Memory B cell (primary cell): ENCODE measurements around the gene SLC9A6.

Source experiments
- ATAC-seq: fragments of 150-1000 bp; cut with Tn5 transposase; 2 replicates; pipeline ENCODE4 v1.10.0; 2021; ENCODE audit warnings: low read depth, mild to moderate bottlenecking, moderate library complexity
- DNase-seq, 2 donors: peaks; one replicate each; pipeline ENCODE4 v3.0.0; 2022; ENCODE audit warnings: low spot score in 2 of 2
- H3K27ac Mint-ChIP-seq: one replicate; pipeline ENCODE4 v1.8.0; 2022; ENCODE audit warnings: mild to moderate bottlenecking, moderate library complexity, mixed read lengths
- H3K27me3 Mint-ChIP-seq: one replicate; pipeline ENCODE4 v1.8.0; 2022; ENCODE audit warnings: mixed read lengths
- H3K36me3 Mint-ChIP-seq: one replicate; pipeline ENCODE4 v1.8.0; 2022; ENCODE audit warnings: mild to moderate bottlenecking, mixed read lengths
- H3K4me1 Mint-ChIP-seq: one replicate; pipeline ENCODE4 v1.8.0; 2022; ENCODE audit warnings: mixed read lengths
- H3K4me3 Mint-ChIP-seq: one replicate; pipeline ENCODE4 v1.8.0; 2022; ENCODE audit warnings: mild to moderate bottlenecking, moderate library complexity, mixed read lengths
- H3K9me3 Mint-ChIP-seq: one replicate; pipeline ENCODE4 v1.8.0; 2022; ENCODE audit warnings: mixed read lengths

SLC9A6 gene

DNA sequence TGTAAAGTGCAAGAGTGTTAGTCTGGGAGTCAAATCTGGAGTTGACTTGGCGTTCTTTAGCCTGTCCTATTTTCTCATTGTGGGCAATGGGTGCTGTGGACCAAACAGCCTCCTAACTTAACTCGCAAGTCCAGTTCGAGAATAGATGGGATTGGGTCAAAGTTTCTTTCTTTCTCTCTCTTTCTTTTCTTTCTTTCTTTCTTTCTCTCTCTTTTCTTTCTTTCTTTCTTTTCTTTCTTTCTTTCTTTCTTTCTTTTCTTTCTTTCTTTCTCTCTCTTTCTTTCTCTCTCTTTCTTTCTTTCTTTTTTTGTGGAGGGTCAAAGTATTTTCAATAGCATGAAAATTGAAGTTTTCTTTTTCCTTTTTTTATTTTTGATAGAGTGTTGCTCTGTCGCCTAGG, 3.0 kb downstream of the SLC9A6 start:
- H3K27ac Mint-ChIP-seq, result peak overlapping the region; percentile 59
- no peak overlapping the region for H3K4me3 Mint-ChIP-seq
- H3K9me3 Mint-ChIP-seq, result no peaks in the 10 kb centered on the region
- peaks cover 16% of the 10 kb centered on the region for H3K36me3 Mint-ChIP-seq
- H3K4me1 Mint-ChIP-seq, result peaks cover 37% of the 10 kb centered on the region
- ATAC-seq (no peak), DNase-seq (no peak)
- no peaks in the 10 kb centered on the region for H3K27me3 Mint-ChIP-seq

GRCh38 chrX:136015016-136015415, 29.8 kb downstream of the SLC9A6 start:
- H3K9me3 Mint-ChIP-seq, result no peaks in the 10 kb centered on the region
- H3K4me1 Mint-ChIP-seq, result no peaks in the 10 kb centered on the region
- H3K36me3 Mint-ChIP-seq, result peaks cover 22% of the 10 kb centered on the region
- no peak overlapping the region for H3K4me3 Mint-ChIP-seq
- H3K27me3 Mint-ChIP-seq, result no peaks in the 10 kb centered on the region
- ATAC-seq (no peak), DNase-seq (no peak)
- no peak overlapping the region for H3K27ac Mint-ChIP-seq

- H3K27ac Mint-ChIP-seq, result no peak overlapping the region
- H3K36me3 Mint-ChIP-seq, result peaks cover 23% of the 10 kb centered on the region
- H3K4me1 Mint-ChIP-seq, result no peaks in the 10 kb centered on the region
- H3K9me3 Mint-ChIP-seq, result no peaks in the 10 kb centered on the region
- ATAC-seq (no peak), DNase-seq (no peak)
- H3K27me3 Mint-ChIP-seq, result no peaks in the 10 kb centered on the region
- no peak overlapping the region for H3K4me3 Mint-ChIP-seq
Observed at GRCh38 chrX:136016881-136017280, 31.6 kb downstream of the SLC9A6 start.

DNA sequence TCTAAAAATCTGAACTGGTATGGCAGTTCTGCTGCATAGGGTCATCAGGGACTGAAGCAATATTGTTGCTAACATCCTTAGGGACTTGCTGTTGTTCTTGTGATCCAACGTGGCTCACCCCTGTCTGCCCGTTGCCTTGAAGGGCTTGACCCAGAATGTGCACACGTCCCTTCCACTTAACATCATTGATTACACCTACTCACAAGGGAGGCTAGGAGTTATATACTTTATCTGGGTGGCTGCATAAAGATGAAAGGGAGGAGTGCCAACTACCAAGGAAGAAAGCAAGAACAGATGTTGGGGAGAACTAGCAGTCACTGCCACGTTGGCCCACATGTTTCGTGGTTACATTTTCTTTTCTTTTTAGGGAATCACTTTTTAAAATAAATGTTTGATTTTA, 34.0 kb downstream of the SLC9A6 start:
- Mint-ChIP-seq H3K27me3 (no peaks in the 10 kb centered on the region), H3K4me3 (no peak overlapping the region), H3K27ac (no peak overlapping the region), H3K9me3 (no peaks in the 10 kb centered on the region), H3K36me3 (peaks cover 24% of the 10 kb centered on the region), H3K4me1 (no peaks in the 10 kb centered on the region)
- ATAC-seq (no peak), DNase-seq (no peak)

GRCh38 chrX:136021160-136021559, 35.9 kb downstream of the SLC9A6 start:
- no peak for ATAC-seq
- peaks cover 18% of the 10 kb centered on the region for H3K36me3 Mint-ChIP-seq
- no peak overlapping the region for H3K27ac Mint-ChIP-seq
- no peak overlapping the region for H3K4me3 Mint-ChIP-seq
- no peaks in the 10 kb centered on the region for H3K9me3 Mint-ChIP-seq
- H3K27me3 Mint-ChIP-seq, result no peaks in the 10 kb centered on the region
- H3K4me1 Mint-ChIP-seq, result no peaks in the 10 kb centered on the region
- DNase-seq, result no peak

GRCh38 chrX:136021903-136022302, 36.7 kb downstream of the SLC9A6 start:
- H3K9me3 Mint-ChIP-seq, result no peaks in the 10 kb centered on the region
- H3K36me3 Mint-ChIP-seq, result peaks cover 19% of the 10 kb centered on the region
- no peak overlapping the region for H3K4me3 Mint-ChIP-seq
- H3K4me1 Mint-ChIP-seq, result no peaks in the 10 kb centered on the region
- no peak overlapping the region for H3K27ac Mint-ChIP-seq
- ATAC-seq (no peak), DNase-seq (no peak)
- H3K27me3 Mint-ChIP-seq, result no peaks in the 10 kb centered on the region

DNA sequence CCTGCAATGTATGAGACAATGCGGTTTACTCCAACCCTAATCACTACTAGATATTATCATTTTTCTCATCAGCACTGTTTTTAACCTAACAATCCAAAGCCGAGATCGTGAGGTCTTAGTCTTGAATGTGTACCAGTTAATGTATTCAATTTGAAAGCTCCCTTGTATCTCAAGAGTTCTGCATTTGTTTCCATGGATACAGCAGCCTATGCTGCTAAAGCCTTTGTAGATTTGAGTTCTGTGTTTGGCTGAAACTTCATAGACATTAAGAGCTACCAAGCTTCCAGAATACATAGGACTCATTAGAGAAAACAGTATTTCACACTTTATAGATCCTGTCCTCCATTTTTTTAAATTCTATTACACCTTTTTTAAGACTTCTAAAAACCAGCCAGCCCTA, 39.9 kb downstream of the SLC9A6 start:
- peaks cover 18% of the 10 kb centered on the region for H3K36me3 Mint-ChIP-seq
- H3K27ac Mint-ChIP-seq, result no peak overlapping the region
- H3K4me1 Mint-ChIP-seq, result no peaks in the 10 kb centered on the region
- no peak for DNase-seq
- no peak for ATAC-seq
- H3K27me3 Mint-ChIP-seq, result no peaks in the 10 kb centered on the region
- no peak overlapping the region for H3K4me3 Mint-ChIP-seq
- no peaks in the 10 kb centered on the region for H3K9me3 Mint-ChIP-seq

GRCh38 chrX:136028383-136028984, 43.2 kb downstream of the SLC9A6 start:
- H3K36me3 Mint-ChIP-seq, result peaks cover 19% of the 10 kb centered on the region
- ATAC-seq (peak; percentile 54), DNase-seq (peak in 1 of 2 donors; percentile 27)
- no peak overlapping the region for H3K27ac Mint-ChIP-seq
- H3K4me1 Mint-ChIP-seq, result no peaks in the 10 kb centered on the region
- no peaks in the 10 kb centered on the region for H3K27me3 Mint-ChIP-seq
- H3K9me3 Mint-ChIP-seq, result no peaks in the 10 kb centered on the region
- H3K4me3 Mint-ChIP-seq, result no peak overlapping the region

- no peaks in the 10 kb centered on the region for H3K4me1 Mint-ChIP-seq
- ATAC-seq (no peak), DNase-seq (no peak)
- no peak overlapping the region for H3K4me3 Mint-ChIP-seq
- H3K27me3 Mint-ChIP-seq, result no peaks in the 10 kb centered on the region
- H3K36me3 Mint-ChIP-seq, result peaks cover 19% of the 10 kb centered on the region
- H3K27ac Mint-ChIP-seq, result no peak overlapping the region
- no peaks in the 10 kb centered on the region for H3K9me3 Mint-ChIP-seq
Observed at GRCh38 chrX:136029766-136030165, 44.5 kb downstream of the SLC9A6 start.

GRCh38 chrX:136030303-136031191, 45.3 kb downstream of the SLC9A6 start:
- ATAC-seq (no peak), DNase-seq (no peak)
- Mint-ChIP-seq H3K27ac (peak overlapping the region; percentile 45), H3K27me3 (no peaks in the 10 kb centered on the region), H3K4me1 (no peaks in the 10 kb centered on the region), H3K36me3 (peaks cover 19% of the 10 kb centered on the region), H3K4me3 (no peak overlapping the region), H3K9me3 (no peaks in the 10 kb centered on the region)

DNA sequence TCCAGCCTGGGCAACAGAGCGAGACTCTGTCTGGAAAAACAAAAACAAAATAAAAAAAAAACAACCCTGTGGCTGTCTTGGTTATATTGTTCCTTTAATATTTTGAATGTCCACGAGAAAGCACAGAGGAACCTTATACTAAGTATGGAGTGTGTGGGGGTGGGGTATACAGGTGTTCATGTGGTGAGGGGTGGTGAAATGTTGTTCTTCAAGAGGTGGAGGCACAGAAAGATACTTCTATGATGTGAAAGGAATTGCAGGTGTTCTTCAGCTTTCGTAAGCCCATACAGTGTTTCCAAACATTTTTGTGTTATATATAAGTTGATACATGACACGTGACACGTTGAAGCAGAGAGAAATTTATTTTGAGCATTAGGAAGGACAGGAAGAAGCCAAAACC, 46.4 kb downstream of the SLC9A6 start:
- no peak overlapping the region for H3K27ac Mint-ChIP-seq
- no peaks in the 10 kb centered on the region for H3K27me3 Mint-ChIP-seq
- DNase-seq (no peak), ATAC-seq (no peak)
- no peak overlapping the region for H3K4me3 Mint-ChIP-seq
- H3K4me1 Mint-ChIP-seq, result no peaks in the 10 kb centered on the region
- no peaks in the 10 kb centered on the region for H3K9me3 Mint-ChIP-seq
- peaks cover 19% of the 10 kb centered on the region for H3K36me3 Mint-ChIP-seq

- DNase-seq (no peak), ATAC-seq (no peak)
- Mint-ChIP-seq H3K36me3 (peaks cover 14% of the 10 kb centered on the region), H3K4me1 (no peaks in the 10 kb centered on the region), H3K27me3 (no peaks in the 10 kb centered on the region), H3K9me3 (no peaks in the 10 kb centered on the region), H3K4me3 (no peak overlapping the region), H3K27ac (no peak overlapping the region)
Observed at GRCh38 chrX:136032370-136032769, 47.1 kb downstream of the SLC9A6 start.

DNA sequence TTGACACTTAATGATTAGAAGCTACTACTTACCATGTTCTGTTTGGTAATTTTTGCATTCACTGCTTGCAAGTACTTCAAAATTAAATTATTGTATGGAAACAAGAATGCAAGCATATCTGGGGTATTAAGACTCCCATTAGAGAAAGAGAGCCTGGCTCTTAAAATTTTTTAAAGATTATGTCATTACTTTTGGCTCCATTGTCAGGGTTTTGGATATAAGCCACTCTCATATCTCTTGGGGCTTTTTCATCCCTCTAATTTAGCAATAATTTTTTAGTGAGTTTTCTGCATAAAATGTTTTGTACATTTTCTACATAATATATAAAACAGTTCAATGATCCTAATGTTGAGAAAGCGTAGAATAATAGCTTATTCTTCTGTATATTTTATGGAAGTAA, 49.4 kb downstream of the SLC9A6 start:
- H3K4me1 Mint-ChIP-seq, result no peaks in the 10 kb centered on the region
- peaks cover 9% of the 10 kb centered on the region for H3K36me3 Mint-ChIP-seq
- no peaks in the 10 kb centered on the region for H3K9me3 Mint-ChIP-seq
- no peak for DNase-seq
- no peak overlapping the region for H3K4me3 Mint-ChIP-seq
- no peak overlapping the region for H3K27ac Mint-ChIP-seq
- no peak for ATAC-seq
- no peaks in the 10 kb centered on the region for H3K27me3 Mint-ChIP-seq

DNA sequence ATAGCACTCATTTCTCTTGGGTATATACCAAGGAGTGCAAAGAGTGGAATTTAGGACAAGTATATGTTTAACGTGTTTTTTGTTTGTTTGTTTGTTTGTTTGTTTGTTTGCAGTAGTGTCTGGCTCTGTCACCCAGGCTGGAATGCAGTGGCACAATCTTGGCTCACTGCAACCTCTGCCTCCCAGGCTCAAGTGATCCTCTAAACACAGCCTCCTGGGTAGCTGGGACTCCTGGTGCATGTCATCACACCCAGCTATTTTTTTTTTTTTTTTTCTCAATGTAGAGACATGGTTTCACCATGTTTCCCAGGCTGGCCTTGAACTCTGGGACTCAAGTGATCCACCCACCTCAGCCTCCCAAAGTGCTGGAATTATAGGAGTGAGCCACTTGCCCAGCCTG, 50.4 kb downstream of the SLC9A6 start:
- Mint-ChIP-seq H3K27me3 (no peaks in the 10 kb centered on the region), H3K27ac (no peak overlapping the region), H3K9me3 (no peaks in the 10 kb centered on the region), H3K4me1 (no peaks in the 10 kb centered on the region), H3K36me3 (peaks cover 4% of the 10 kb centered on the region), H3K4me3 (no peak overlapping the region)
- no peak for ATAC-seq
- no peak for DNase-seq

- no peak overlapping the region for H3K4me3 Mint-ChIP-seq
- DNase-seq, result no peak
- no peak for ATAC-seq
- no peaks in the 10 kb centered on the region for H3K4me1 Mint-ChIP-seq
- H3K27me3 Mint-ChIP-seq, result no peaks in the 10 kb centered on the region
- no peak overlapping the region for H3K27ac Mint-ChIP-seq
- peaks cover 4% of the 10 kb centered on the region for H3K36me3 Mint-ChIP-seq
- no peaks in the 10 kb centered on the region for H3K9me3 Mint-ChIP-seq
Observed at GRCh38 chrX:136039485-136039884, 54.2 kb downstream of the SLC9A6 start.
